Natural killer cell (primary cell): ENCODE data around the gene CDC40. TPM values are rescaled to one million over a fixed set of nuclear protein-coding genes. Genes with fewer than 3 reads are reported as not detected.
A peak's percentile ranks its signal among the peaks of the same experiment; 100 is the strongest.

Experiments
- ATAC-seq, 3 donors: fragments of 150-1000 bp in 2 of 3; fragments of 200-7000 bp in 1 of 3; cut with Tn5 transposase; 1 replicate in 1 of 3; 2 replicates in 2 of 3; pipeline ENCODE4 v1.10.0; 2021; ENCODE audit warnings: mild to moderate bottlenecking in 2 of 3, moderate library complexity in 2 of 3
- DNase-seq, 2 donors: peaks; one replicate each; pipeline versions ENCODE4 v3.0.0 to v3.0.0-alpha.2; 2013 to 2021; ENCODE audit warnings: mixed read lengths in 1 of 2
- H3K27ac ChIP-seq: one replicate; pipeline ENCODE4 v1.5.1; 2013; ENCODE audit warnings: mild to moderate bottlenecking, low read length
- H3K27me3 ChIP-seq: one replicate; pipeline ENCODE4 v1.6.1; 2013; ENCODE audit warnings: low read length; ENCODE audit not compliant: control insufficient read depth, insufficient read depth
- H3K36me3 ChIP-seq: one replicate; pipeline ENCODE4 v1.6.1; 2013; ENCODE audit warnings: low read length; ENCODE audit not compliant: control insufficient read depth, insufficient read depth
- H3K4me1 ChIP-seq: one replicate; pipeline ENCODE4 v1.6.1; 2013; ENCODE audit warnings: low read length; ENCODE audit not compliant: control insufficient read depth, insufficient read depth
- H3K4me3 ChIP-seq: one replicate; pipeline ENCODE4 v1.5.1; 2013; ENCODE audit warnings: low read length
- H3K9me3 ChIP-seq: one replicate; pipeline ENCODE4 v1.6.1; 2013; ENCODE audit warnings: low read length; ENCODE audit not compliant: control insufficient read depth, insufficient read depth
- H3K27ac Mint-ChIP-seq, 2 donors: one replicate each; pipeline ENCODE4 v1.8.0; 2022; ENCODE audit warnings: mild to moderate bottlenecking in 2 of 2, mixed read lengths in 2 of 2, moderate library complexity in 1 of 2
- H3K27me3 Mint-ChIP-seq, 2 donors: one replicate each; pipeline ENCODE4 v1.8.0; 2022; ENCODE audit warnings: low read depth in 2 of 2, mixed read lengths in 2 of 2
- H3K36me3 Mint-ChIP-seq: one replicate; pipeline ENCODE4 v1.8.0; 2022; ENCODE audit warnings: mixed read lengths
- H3K4me1 Mint-ChIP-seq, 2 donors: one replicate each; pipeline ENCODE4 v1.8.0; 2022; ENCODE audit warnings: mixed read lengths in 2 of 2
- H3K4me3 Mint-ChIP-seq: one replicate; pipeline ENCODE4 v1.8.0; 2022; ENCODE audit warnings: mild to moderate bottlenecking, moderate library complexity, mixed read lengths
- H3K9me3 Mint-ChIP-seq, 2 donors: one replicate each; pipeline ENCODE4 v1.8.0; 2022; ENCODE audit warnings: mixed read lengths in 2 of 2
- CTCF ChIP-seq: fragments of 200-600 bp; IDR thresholded peaks from one replicate; pipeline ENCODE4 v1.8.0; 2022; ENCODE audit warnings: antibody characterized with exemption
- WGBS: methylation state at CpG from one replicate; pipeline ENCODE4 v1.1.7; 2013; ENCODE audit warnings: missing lambda C conversion rate; ENCODE audit not compliant: insufficient coverage; 5-methylcytosine and 5-hydroxymethylcytosine counted together
- intact Hi-C: fragments of 100-400 bp; cut with micrococcal nuclease; formaldehyde crosslinking; loops from one replicate; pipeline ENCODE4 v1.14.2; 2022
- total RNA-seq, 4 donors: library from RNA; stranded (reverse); fragments of 120-200 nt in 1 of 4; gene quantifications; one replicate each; pipeline versions ENCODE4 v1.2.3 to v1.2.4, GENCODE V29; 2013 to 2022

The CDC40 gene
- total RNA-seq, 3 donors from 2014 or later (not counting 1 experiment from before 2014, with no cell fraction given) = 32.9 to 55.4 (median 48.5) TPM

GRCh38 chr6:110181131-110182030 lies 1.2 kb downstream of the CDC40 start:
- ATAC-seq = no peak
- peak overlapping the region; percentile 13 for H3K27ac ChIP-seq
- H3K27ac Mint-ChIP-seq = no peak overlapping the region
- no peak for TF ChIP-seq CTCF
- peaks cover 29% of the 10 kb centered on the region for H3K4me1 ChIP-seq
- peaks cover 17 to 21% of the 10 kb centered on the region in 2 donors for H3K4me1 Mint-ChIP-seq
- peaks cover 6 to 9% of the 10 kb centered on the region in 2 donors for H3K27me3 Mint-ChIP-seq
- no peaks in the 10 kb centered on the region for H3K9me3 Mint-ChIP-seq
- H3K4me3 ChIP-seq = peak overlapping the region; percentile 83
- 35% methylated on average over 6 of the region's 6 CpGs for WGBS
- H3K27me3 ChIP-seq = peaks cover 9% of the 10 kb centered on the region
- H3K36me3 Mint-ChIP-seq = no peaks in the 10 kb centered on the region
- H3K36me3 ChIP-seq = peaks cover 2% of the 10 kb centered on the region
- intact Hi-C loops = loop anchor here (5.0 to 10.0 kb wide), 2 partner anchors 211 to 477 kb away; no protein-coding TSS in a partner anchor
- no peaks in the 10 kb centered on the region for H3K9me3 ChIP-seq
- no peak overlapping the region for H3K4me3 Mint-ChIP-seq
- DNase-seq = peak in 1 of 2 donors; percentile 9

GRCh38 chr6:110183292-110183885 lies 3.2 kb downstream of the CDC40 start:
- Histone ChIP-seq H3K27ac (no peak overlapping the region), H3K27me3 (no peaks in the 10 kb centered on the region), H3K9me3 (no peaks in the 10 kb centered on the region), H3K36me3 (peaks cover 2% of the 10 kb centered on the region), H3K4me1 (peaks cover 29% of the 10 kb centered on the region), H3K4me3 (no peak overlapping the region)
- Mint-ChIP-seq H3K4me3 (no peak overlapping the region), H3K27ac (no peak overlapping the region), H3K4me1 (peaks cover 14 to 23% of the 10 kb centered on the region in 2 donors), H3K27me3 (peaks cover 0 to 2% of the 10 kb centered on the region in 2 donors), H3K9me3 (no peaks in the 10 kb centered on the region), H3K36me3 (no peaks in the 10 kb centered on the region)
- no peak for DNase-seq
- intact Hi-C loops = loop anchor here (5.0 to 10.0 kb wide), 2 partner anchors 209 to 479 kb away; no protein-coding TSS in a partner anchor
- WGBS = 100% methylated on average over 2 of the region's 5 CpGs
- no peak for TF ChIP-seq CTCF
- ATAC-seq = no peak

GRCh38 chr6:110185879-110186278 lies 5.7 kb downstream of the CDC40 start:
- 33% methylated on average over 3 of the region's 3 CpGs for WGBS
- Histone ChIP-seq H3K27ac (peak overlapping the region; percentile 39), H3K4me3 (no peak overlapping the region), H3K9me3 (no peaks in the 10 kb centered on the region), H3K27me3 (no peaks in the 10 kb centered on the region), H3K36me3 (peaks cover 2% of the 10 kb centered on the region), H3K4me1 (peaks cover 30% of the 10 kb centered on the region)
- Mint-ChIP-seq H3K36me3 (no peaks in the 10 kb centered on the region), H3K9me3 (no peaks in the 10 kb centered on the region), H3K4me3 (peak overlapping the region; percentile 61), H3K4me1 (peaks cover 11 to 15% of the 10 kb centered on the region in 2 donors), H3K27ac (peak overlapping the region; percentile 77 to 88), H3K27me3 (no peaks in the 10 kb centered on the region)
- no peak for TF ChIP-seq CTCF
- DNase-seq (no peak), ATAC-seq (peak; percentile 54 to 68 (median 54))
- intact Hi-C loops = loop anchor here (10.0 kb wide), 1 partner anchor 481 kb away; no protein-coding TSS in a partner anchor
